Spinal cord (tissue), 10 donors: ENCODE results near the gene TMEM86B. TPM values are rescaled to one million over a fixed set of nuclear protein-coding genes. Genes with fewer than 3 reads are reported as not detected.

Experiments
- DNase-seq, 6 donors: peaks; one replicate each; pipeline versions ENCODE4 v3.0.0 to v3.0.0-alpha.2; 2013 to 2015; ENCODE audit warnings: low spot score in 6 of 6, low read depth in 4 of 6
- H3K27ac ChIP-seq: one replicate; pipeline ENCODE4 v1.5.1; 2013; ENCODE audit warnings: low read depth, low read length, control low read depth
- H3K27me3 ChIP-seq: one replicate; pipeline ENCODE4 v1.6.1; 2013; ENCODE audit warnings: low read length; ENCODE audit not compliant: control insufficient read depth, insufficient read depth
- H3K36me3 ChIP-seq: one replicate; pipeline ENCODE4 v1.6.1; 2013; ENCODE audit warnings: low read length; ENCODE audit not compliant: control insufficient read depth, insufficient read depth
- H3K4me1 ChIP-seq: one replicate; pipeline ENCODE4 v1.6.1; 2013; ENCODE audit warnings: low read length; ENCODE audit not compliant: control insufficient read depth, insufficient read depth
- H3K4me3 ChIP-seq: one replicate; pipeline ENCODE4 v1.5.1; 2013; ENCODE audit warnings: low read depth, low read length, control low read depth
- H3K9me3 ChIP-seq: one replicate; pipeline ENCODE4 v1.6.1; 2013; ENCODE audit warnings: low read length; ENCODE audit not compliant: control insufficient read depth, insufficient read depth
- WGBS: methylation state at CpG from one replicate; pipeline ENCODE4 v1.1.5; 2013; ENCODE audit warnings: missing lambda C conversion rate; ENCODE audit not compliant: insufficient coverage; 5-methylcytosine and 5-hydroxymethylcytosine counted together
- long read RNA-seq, 4 donors: transcript quantifications; one replicate each; lab custom pipeline, GENCODE V29; 2026
- polyA plus RNA-seq, 2 donors: library from polyadenylated mRNA; unstranded; fragments of 120-200 nt; gene quantifications; one replicate each; pipeline ENCODE4 v1.2.1, GENCODE V29; 2013; ENCODE audit not compliant: insufficient read length in 2 of 2
- total RNA-seq, 2 donors: library from RNA; depleted of rRNA in 1 of 2; stranded (reverse); fragments of 120-200 nt in 1 of 2; fragments of >200 nt in 1 of 2; gene quantifications; one replicate each; pipeline versions ENCODE4 v1.2.3 to v1.2.4, GENCODE V29; 2013 to 2014
- donor health status: healthy.

The TMEM86B gene, protein sequence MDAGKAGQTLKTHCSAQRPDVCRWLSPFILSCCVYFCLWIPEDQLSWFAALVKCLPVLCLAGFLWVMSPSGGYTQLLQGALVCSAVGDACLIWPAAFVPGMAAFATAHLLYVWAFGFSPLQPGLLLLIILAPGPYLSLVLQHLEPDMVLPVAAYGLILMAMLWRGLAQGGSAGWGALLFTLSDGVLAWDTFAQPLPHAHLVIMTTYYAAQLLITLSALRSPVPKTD
- total RNA-seq (1 to 10 TPM in 1 of 2 donors, under 1 TPM in 1; 0.59 to 1.9 TPM), polyA plus RNA-seq (1 to 10 TPM; 6.6 to 8.0 TPM)
- long read RNA-seq, donor 1 = 0 reads
- long read RNA-seq, donor 2, partial matches to known transcripts = 0 of 2 reads
- long read RNA-seq, donor 2, other reads (novel, unspliced or antisense) = 0 of 2 reads
- long read RNA-seq, donor 3 = 0 reads
- long read RNA-seq, donor 4, partial matches to known transcripts = 0 of 1 reads
- long read RNA-seq, donor 4, other reads (novel, unspliced or antisense) = 0 of 1 reads

- no peak for DNase-seq
- Histone ChIP-seq H3K27me3 (no peaks in the 10 kb centered on the region), H3K4me3 (no peak within 1 kb of the TSS), H3K9me3 (no peaks in the 10 kb centered on the region), H3K4me1 (no peaks in the 10 kb centered on the region), H3K27ac (no peak within 1 kb of the TSS), H3K36me3 (peaks cover 89% of the 10 kb centered on the region)
- 78% methylated on average over 10 of the region's 12 CpGs for WGBS
Measured at GRCh38 chr19:55228403-55229031, at the start of gene TMEM86B. Gene TMEM86B, minus strand, starts transcription at chr19:55228763. Its CDS starts 22 bp downstream, at chr19:55228741.

DNA sequence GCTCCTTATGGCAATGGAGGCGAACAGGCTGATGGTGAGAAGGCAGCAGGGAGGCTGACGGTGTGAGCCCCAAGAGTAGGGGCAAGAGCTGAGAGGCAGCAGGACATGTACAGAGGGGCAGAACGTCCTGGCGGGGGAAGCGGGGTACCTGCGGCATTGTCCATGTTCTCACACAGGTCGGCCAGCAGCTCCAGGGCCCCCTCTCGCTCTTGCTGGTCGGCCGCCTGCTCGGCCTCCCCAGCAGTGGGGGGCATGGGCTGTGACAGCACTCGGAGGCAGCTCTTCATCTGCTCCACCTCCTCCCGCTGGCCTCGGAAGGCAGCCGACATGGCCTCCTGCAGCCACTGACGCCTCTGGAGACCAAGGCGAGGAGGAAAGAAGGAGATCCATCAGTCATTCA, 48.9 kb upstream of the TMEM86B start:
- Histone ChIP-seq H3K36me3 (peaks cover 51% of the 10 kb centered on the region), H3K27ac (no peak overlapping the region), H3K4me1 (peaks cover 26% of the 10 kb centered on the region), H3K9me3 (no peaks in the 10 kb centered on the region), H3K4me3 (no peak overlapping the region), H3K27me3 (no peaks in the 10 kb centered on the region)
- 73% methylated on average over 14 of the region's 17 CpGs for WGBS
- no peak for DNase-seq

- H3K4me1 ChIP-seq = peaks cover 26% of the 10 kb centered on the region
Measured at GRCh38 chr19:55276720-55277430, 48.3 kb upstream of the TMEM86B start.

GRCh38 chr19:55275851-55276719, 47.5 kb upstream of the TMEM86B start:
- peaks cover 65% of the 10 kb centered on the region for H3K36me3 ChIP-seq
- no peak overlapping the region for H3K4me3 ChIP-seq
- H3K27ac ChIP-seq = no peak overlapping the region
- no peaks in the 10 kb centered on the region for H3K27me3 ChIP-seq
- WGBS = 95% methylated on average over 7 of the region's 17 CpGs
- no peak for DNase-seq
- peaks cover 26% of the 10 kb centered on the region for H3K4me1 ChIP-seq
- H3K9me3 ChIP-seq = no peaks in the 10 kb centered on the region

More at GRCh38 chr19:55276720-55277430, 48.3 kb upstream of the TMEM86B start:
- Histone ChIP-seq H3K4me3 (no peak overlapping the region), H3K27me3 (no peaks in the 10 kb centered on the region), H3K27ac (no peak overlapping the region), H3K36me3 (peaks cover 57% of the 10 kb centered on the region), H3K9me3 (no peaks in the 10 kb centered on the region)
- DNase-seq = no peak
- 90% methylated on average over 15 of the region's 15 CpGs for WGBS

- Histone ChIP-seq H3K27ac (no peak overlapping the region), H3K4me3 (no peak overlapping the region)
- 85% methylated on average over 32 of the region's 36 CpGs for WGBS
Measured at GRCh38 chr19:55273978-55274707, 45.6 kb upstream of the TMEM86B start.

GRCh38 chr19:55272142-55272541, 43.6 kb upstream of the TMEM86B start:
- H3K4me3 ChIP-seq = no peak overlapping the region
- H3K27me3 ChIP-seq = no peaks in the 10 kb centered on the region
- H3K27ac ChIP-seq = no peak overlapping the region
- peaks cover 76% of the 10 kb centered on the region for H3K36me3 ChIP-seq
- 90% methylated on average over 18 of the region's 18 CpGs for WGBS
- no peaks in the 10 kb centered on the region for H3K9me3 ChIP-seq
- H3K4me1 ChIP-seq = no peaks in the 10 kb centered on the region
- no peak for DNase-seq

More at GRCh38 chr19:55273978-55274707, 45.6 kb upstream of the TMEM86B start:
- H3K4me1 ChIP-seq = peaks cover 11% of the 10 kb centered on the region
- H3K9me3 ChIP-seq = no peaks in the 10 kb centered on the region
- DNase-seq = peak in 1 of 6 donors; percentile 5
- peaks cover 81% of the 10 kb centered on the region for H3K36me3 ChIP-seq
- no peaks in the 10 kb centered on the region for H3K27me3 ChIP-seq

- Histone ChIP-seq H3K4me3 (no peak overlapping the region), H3K27ac (no peak overlapping the region), H3K27me3 (no peaks in the 10 kb centered on the region), H3K4me1 (no peaks in the 10 kb centered on the region), H3K9me3 (no peaks in the 10 kb centered on the region), H3K36me3 (peaks cover 69% of the 10 kb centered on the region)
- 93% methylated on average over 14 of the region's 25 CpGs for WGBS
- no peak for DNase-seq
Measured at GRCh38 chr19:55270172-55270942, 41.8 kb upstream of the TMEM86B start.

DNA sequence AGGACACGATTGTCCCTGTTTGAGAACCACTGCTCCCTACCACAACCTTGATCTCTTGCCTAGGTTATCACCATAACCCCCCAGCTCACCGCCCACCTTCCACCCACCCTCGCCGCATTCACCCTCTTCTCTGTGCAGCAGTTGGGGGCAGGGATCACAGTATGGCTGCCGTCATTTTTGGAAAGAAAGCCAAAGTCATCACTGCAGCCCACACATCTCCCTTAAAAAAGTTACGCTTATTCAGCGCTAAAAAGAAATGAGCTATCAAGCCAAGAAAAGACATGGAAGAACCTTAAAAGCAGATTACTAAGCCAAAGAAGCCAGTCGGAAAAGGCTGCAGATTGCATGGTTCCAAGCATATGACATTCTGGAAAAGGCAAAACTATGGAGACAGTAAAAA, 40.7 kb upstream of the TMEM86B start:
- Histone ChIP-seq H3K4me3 (no peak overlapping the region), H3K27me3 (no peaks in the 10 kb centered on the region), H3K36me3 (peaks cover 68% of the 10 kb centered on the region), H3K4me1 (no peaks in the 10 kb centered on the region), H3K27ac (no peak overlapping the region), H3K9me3 (no peaks in the 10 kb centered on the region)
- 93% methylated on average over 7 of the region's 8 CpGs for WGBS
- no peak for DNase-seq
